Sigmoid colon (tissue), 4 donors: ENCODE results near the gene NRTN.

ENCODE experiments used
- EP300 ChIP-seq, 4 donors: sonication (generic); formaldehyde crosslinking; IDR thresholded peaks; one replicate each; pipeline ENCODE4 v1.6.1; 2017; ENCODE audit warnings: antibody characterized with exemption in 4 of 4
- POLR2A ChIP-seq, 2 donors: fragments of 450-650 bp; IDR thresholded peaks; one replicate each; pipeline ENCODE4 v1.6.1; 2016; ENCODE audit warnings: antibody characterized with exemption in 2 of 2, mild to moderate bottlenecking in 2 of 2, moderate library complexity in 2 of 2
- POLR2AphosphoS5 ChIP-seq, 4 donors: sonication (generic); formaldehyde crosslinking; IDR thresholded peaks; one replicate each; pipeline ENCODE4 v1.6.1; 2017; ENCODE audit warnings: antibody characterized with exemption in 4 of 4
- TF ChIP-seq, protein P1 (sequence below), 4 experiments: fragments of 450-650 bp in 3 of 4; fragments of 200-600 bp in 1 of 4; IDR thresholded peaks; one replicate each; pipeline ENCODE4 v1.5.1; 2016 to 2019; ENCODE audit warnings: antibody characterized with exemption in 4 of 4, mild to moderate bottlenecking in 3 of 4, moderate library complexity in 2 of 4

DNA sequence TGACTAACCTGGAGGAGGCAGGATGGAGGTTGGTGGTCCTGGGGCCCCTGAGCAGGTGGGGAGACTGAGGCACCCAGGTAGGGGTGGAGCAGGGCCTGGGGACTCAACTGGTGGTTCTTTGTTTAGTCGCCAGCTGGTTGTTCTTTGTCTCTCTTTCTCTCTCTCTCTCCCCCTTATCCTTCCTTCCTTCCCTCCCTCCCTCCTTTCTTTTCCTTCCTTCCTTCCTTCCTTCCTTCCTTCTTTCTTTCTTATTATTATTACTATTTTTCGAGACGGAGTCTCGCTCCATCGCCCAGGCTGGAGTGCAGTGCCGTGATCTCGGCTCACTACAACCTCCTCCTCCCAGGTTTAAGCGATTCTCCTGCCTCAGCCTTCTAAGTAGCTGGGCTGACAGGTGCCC, 6.6 kb upstream of the NRTN start:
- TF ChIP-seq POLR2A (IDR thresholded peaks at IDR 0.05) (no peak), EP300 (IDR thresholded peaks at IDR 0.05) (no peak), POLR2AphosphoS5 (IDR thresholded peaks at IDR 0.05) (no peak)
- TF ChIP-seq, protein P1, sequence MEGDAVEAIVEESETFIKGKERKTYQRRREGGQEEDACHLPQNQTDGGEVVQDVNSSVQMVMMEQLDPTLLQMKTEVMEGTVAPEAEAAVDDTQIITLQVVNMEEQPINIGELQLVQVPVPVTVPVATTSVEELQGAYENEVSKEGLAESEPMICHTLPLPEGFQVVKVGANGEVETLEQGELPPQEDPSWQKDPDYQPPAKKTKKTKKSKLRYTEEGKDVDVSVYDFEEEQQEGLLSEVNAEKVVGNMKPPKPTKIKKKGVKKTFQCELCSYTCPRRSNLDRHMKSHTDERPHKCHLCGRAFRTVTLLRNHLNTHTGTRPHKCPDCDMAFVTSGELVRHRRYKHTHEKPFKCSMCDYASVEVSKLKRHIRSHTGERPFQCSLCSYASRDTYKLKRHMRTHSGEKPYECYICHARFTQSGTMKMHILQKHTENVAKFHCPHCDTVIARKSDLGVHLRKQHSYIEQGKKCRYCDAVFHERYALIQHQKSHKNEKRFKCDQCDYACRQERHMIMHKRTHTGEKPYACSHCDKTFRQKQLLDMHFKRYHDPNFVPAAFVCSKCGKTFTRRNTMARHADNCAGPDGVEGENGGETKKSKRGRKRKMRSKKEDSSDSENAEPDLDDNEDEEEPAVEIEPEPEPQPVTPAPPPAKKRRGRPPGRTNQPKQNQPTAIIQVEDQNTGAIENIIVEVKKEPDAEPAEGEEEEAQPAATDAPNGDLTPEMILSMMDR (IDR thresholded peaks at IDR 0.05): no peak
